HEK293T (cell line): Measurements from ENCODE around the gene EYS.

Experiments used
- CTCF ChIA-PET: fragments of 350-600 bp; formaldehyde crosslinking; extraction: SDS; loops from one replicate; lab custom pipeline; 2021; ENCODE audit warnings: antibody characterized with exemption, inconsistent platforms; lab: Yijun Ruan, JAX
- POLR2A ChIA-PET: fragments of 350-600 bp; formaldehyde crosslinking; extraction: SDS; loops from one replicate; lab custom pipeline; 2020; ENCODE audit warnings: antibody characterized with exemption, inconsistent platforms; lab: Yijun Ruan, JAX
- DNase-seq: peaks from one replicate; pipeline ENCODE4 v3.0.0; 2012; ENCODE audit warnings: mixed read lengths; ENCODE audit errors: extremely low spot score
- ARNT ChIP-seq: fragments of 450-650 bp; IDR thresholded peaks from 2 replicates; pipeline ENCODE4 v1.6.1; 2017; ENCODE audit warnings: mild to moderate bottlenecking
- BHLHE40 ChIP-seq: fragments of 450-650 bp; IDR thresholded peaks from 2 replicates; pipeline ENCODE4 v1.6.1; 2016; ENCODE audit warnings: mild to moderate bottlenecking, moderate library complexity, borderline replicate concordance
- CTBP1 ChIP-seq: fragments of 450-650 bp; IDR thresholded peaks from 2 replicates; pipeline ENCODE4 v1.6.1; 2016; ENCODE audit warnings: borderline replicate concordance
- ELF4 ChIP-seq: fragments of 450-650 bp; IDR thresholded peaks from 2 replicates; pipeline ENCODE4 v1.6.1; 2017; ENCODE audit warnings: antibody characterized with exemption
- FOXA1 ChIP-seq: fragments of 450-650 bp; IDR thresholded peaks from 2 replicates; pipeline ENCODE4 v1.6.1; 2016; ENCODE audit warnings: mild to moderate bottlenecking
- FOXK2 ChIP-seq: fragments of 450-650 bp; IDR thresholded peaks from 2 replicates; pipeline ENCODE4 v1.6.1; 2016; ENCODE audit warnings: mild to moderate bottlenecking
- FOXM1 ChIP-seq: fragments of 450-650 bp; IDR thresholded peaks from 2 replicates; pipeline ENCODE4 v1.6.1; 2017; ENCODE audit warnings: mild to moderate bottlenecking, borderline replicate concordance
- HDGF ChIP-seq: fragments of 450-650 bp; IDR thresholded peaks from 2 replicates; pipeline ENCODE4 v1.6.1; 2017; ENCODE audit warnings: antibody characterized with exemption, borderline replicate concordance
- L3MBTL2 ChIP-seq: fragments of 450-650 bp; conservative IDR thresholded peaks from 2 replicates; pipeline ENCODE4 v1.6.1; 2016; ENCODE audit warnings: mild to moderate bottlenecking
- LEF1 ChIP-seq: fragments of 450-650 bp; IDR thresholded peaks from 2 replicates; pipeline ENCODE4 v1.6.1; 2017; ENCODE audit warnings: mild to moderate bottlenecking, borderline replicate concordance
- NFRKB ChIP-seq: fragments of 450-650 bp; IDR thresholded peaks from 2 replicates; pipeline ENCODE4 v1.6.1; 2016; ENCODE audit warnings: mild to moderate bottlenecking, moderate library complexity
- PKNOX1 ChIP-seq: fragments of 450-650 bp; IDR thresholded peaks from 2 replicates; pipeline ENCODE4 v1.6.1; 2016
- SP1 ChIP-seq: fragments of 450-650 bp; IDR thresholded peaks from 2 replicates; pipeline ENCODE4 v1.6.1; 2017
- SUZ12 ChIP-seq: fragments of 450-650 bp; IDR thresholded peaks from 2 replicates; pipeline ENCODE4 v1.6.1; 2016; ENCODE audit warnings: mild to moderate bottlenecking
- TARDBP ChIP-seq: fragments of 450-650 bp; IDR thresholded peaks from 2 replicates; pipeline ENCODE4 v1.6.1; 2016
- ZNF384 ChIP-seq: fragments of 450-650 bp; IDR thresholded peaks from 2 replicates; pipeline ENCODE4 v1.6.1; 2016

The EYS gene

DNA sequence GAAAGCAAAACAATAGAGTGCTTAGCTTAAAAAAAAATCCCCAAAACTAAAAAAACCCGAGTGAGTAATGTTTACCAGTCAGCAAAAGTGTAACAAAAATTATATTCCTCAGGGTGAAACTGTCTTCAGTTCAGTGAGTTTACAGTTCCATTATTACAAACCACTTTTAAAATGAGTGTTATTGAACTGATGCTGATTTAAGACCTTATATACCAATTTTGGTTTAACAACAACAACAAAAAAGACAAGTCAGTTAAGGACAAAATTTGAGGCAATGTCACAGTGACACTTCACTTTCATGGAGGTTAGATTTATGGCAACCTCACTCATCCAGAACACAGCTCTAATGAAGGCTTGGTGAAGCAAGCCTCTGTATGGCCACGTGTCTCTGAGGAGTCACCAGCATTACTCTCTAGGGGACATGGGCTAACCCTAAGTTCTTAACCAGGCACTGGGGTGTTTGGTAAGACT, 1440.6 kb downstream of the EYS start:
- ChIA-PET POLR2A (no interaction called here), CTCF (no interaction called here)
- DNase-seq = no peak
- no peak for TF ChIP-seq ZNF384
- TF ChIP-seq SUZ12 = no peak
- TF ChIP-seq NFRKB = no peak
- peak; percentile 76 for TF ChIP-seq PKNOX1

DNA sequence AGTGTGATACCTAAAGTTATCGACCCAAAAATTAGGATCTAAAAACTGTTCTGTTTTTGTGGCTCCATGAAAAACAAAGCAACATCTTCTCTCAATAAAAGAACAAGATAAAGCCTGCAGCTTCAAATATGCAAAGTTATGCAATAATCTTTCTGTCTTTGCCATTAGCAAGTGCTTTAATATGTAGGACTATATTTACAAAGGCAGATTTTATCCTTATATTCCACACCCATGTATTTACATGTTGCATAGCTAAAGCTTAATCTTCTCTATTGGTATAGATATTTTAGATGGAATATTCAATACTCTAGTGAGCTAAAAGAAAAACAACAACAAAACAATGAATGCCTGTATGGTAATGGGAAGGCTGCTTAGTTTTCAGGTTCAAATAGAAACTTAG, 1443.2 kb downstream of the EYS start:
- ChIA-PET CTCF (no interaction called here), POLR2A (no interaction called here)
- no peak for TF ChIP-seq CTBP1
- no peak for TF ChIP-seq FOXK2
- TF ChIP-seq NFRKB = no peak
- TF ChIP-seq FOXM1 = no peak
- TF ChIP-seq TARDBP = no peak
- no peak for TF ChIP-seq PKNOX1
- no peak for TF ChIP-seq SUZ12
- no peak for TF ChIP-seq ZNF384
- no peak for TF ChIP-seq ARNT
- no peak for TF ChIP-seq LEF1
- TF ChIP-seq ELF4 = no peak
- TF ChIP-seq FOXA1 = no peak
- TF ChIP-seq SP1 = no peak
- TF ChIP-seq L3MBTL2 = no peak
- no peak for TF ChIP-seq BHLHE40
- TF ChIP-seq HDGF = no peak
- DNase-seq = no peak

- ChIA-PET CTCF (no interaction called here), POLR2A (no interaction called here)
- TF ChIP-seq ELF4 = no peak
- TF ChIP-seq FOXM1 = no peak
- no peak for TF ChIP-seq NFRKB
- TF ChIP-seq BHLHE40 = no peak
- no peak for TF ChIP-seq TARDBP
- no peak for TF ChIP-seq L3MBTL2
- no peak for DNase-seq
Measured at GRCh38 chr6:64259372-64259771, 1447.7 kb downstream of the EYS start.

DNA sequence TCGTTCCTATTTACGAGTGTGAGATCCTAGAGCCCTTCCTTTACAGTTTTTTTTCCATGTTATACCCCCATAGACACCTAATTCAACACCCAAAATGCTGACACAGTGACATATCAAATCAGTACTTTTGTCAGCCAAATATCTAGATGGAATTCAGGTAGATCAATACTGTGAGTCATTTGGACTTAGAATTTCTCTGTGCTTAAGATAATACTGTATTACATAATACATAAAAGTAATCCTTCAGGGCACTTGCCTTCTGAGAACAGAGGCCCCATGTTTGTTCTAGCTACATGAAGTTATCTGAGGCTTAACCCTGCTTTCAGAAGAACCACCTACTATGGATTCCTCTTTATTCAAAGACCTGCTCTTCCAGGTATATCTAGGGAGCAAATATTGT, 1448.3 kb downstream of the EYS start:
- ChIA-PET CTCF (no interaction called here), POLR2A (no interaction called here)
- no peak for DNase-seq
- TF ChIP-seq SP1 = no peak

GRCh38 chr6:64258302-64258701, 1448.7 kb downstream of the EYS start:
- ChIA-PET CTCF (no interaction called here), POLR2A (no interaction called here)
- DNase-seq = no peak
- no peak for TF ChIP-seq LEF1
- TF ChIP-seq SP1 = no peak
- no peak for TF ChIP-seq PKNOX1
- no peak for TF ChIP-seq NFRKB
- no peak for TF ChIP-seq HDGF
- TF ChIP-seq SUZ12 = no peak
- TF ChIP-seq CTBP1 = no peak
- TF ChIP-seq ZNF384 = no peak
- no peak for TF ChIP-seq BHLHE40
- TF ChIP-seq FOXM1 = no peak
- TF ChIP-seq TARDBP = no peak
- TF ChIP-seq ELF4 = no peak
- TF ChIP-seq FOXA1 = no peak

DNA sequence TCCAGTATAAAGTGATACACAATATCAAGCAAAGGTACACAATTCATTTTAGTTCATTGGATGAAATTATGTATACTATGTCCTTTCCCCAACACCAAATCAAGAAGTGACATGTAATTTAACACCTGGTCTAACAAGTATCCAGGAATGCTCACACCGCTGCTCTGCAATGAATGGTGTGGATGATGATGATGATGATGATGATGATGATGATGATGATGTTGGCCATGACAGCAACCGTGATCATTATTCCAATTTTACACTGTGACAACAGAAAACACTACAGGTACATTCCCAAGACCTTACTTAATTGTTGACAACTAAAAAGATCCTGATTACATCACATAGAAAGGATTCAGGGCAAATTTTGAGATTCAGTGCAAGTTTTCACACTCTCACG, 1449.4 kb downstream of the EYS start:
- DNase-seq = no peak
- TF ChIP-seq LEF1 (no peak), SP1 (no peak), CTBP1 (no peak), FOXK2 (no peak), SUZ12 (no peak)
- CTCF ChIA-PET = no interaction called here
- POLR2A ChIA-PET = no interaction called here

- POLR2A ChIA-PET = no interaction called here
- CTCF ChIA-PET = no interaction called here
- no peak for DNase-seq
- TF ChIP-seq PKNOX1 = no peak
- no peak for TF ChIP-seq ARNT
- TF ChIP-seq FOXA1 = no peak
Measured at GRCh38 chr6:64256483-64256882, 1450.5 kb downstream of the EYS start.
